ENCODE measurements around the gene PACS2.

DNA sequence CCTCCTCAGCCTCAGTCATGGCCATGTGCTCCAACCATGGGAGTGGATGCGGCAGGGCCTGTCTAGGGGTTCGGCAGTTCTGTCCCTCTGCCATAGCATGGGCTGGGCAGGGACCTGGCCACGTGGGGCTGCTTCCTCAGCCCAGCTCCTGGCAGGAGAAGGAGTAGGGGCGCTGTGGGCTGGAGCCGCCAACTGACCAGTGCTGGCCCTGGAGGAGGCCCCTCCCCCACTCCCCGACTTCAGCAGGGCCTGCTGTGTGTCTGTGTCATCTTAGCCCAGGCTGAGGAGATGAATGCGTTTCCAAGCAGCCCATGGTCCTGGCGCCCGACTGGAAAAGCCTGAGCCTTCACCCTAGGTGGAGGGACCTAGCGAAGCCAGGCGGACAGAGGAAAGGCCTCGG is 2.7 kb upstream of the PACS2 start:
- TF ChIP-seq, protein P1, sequence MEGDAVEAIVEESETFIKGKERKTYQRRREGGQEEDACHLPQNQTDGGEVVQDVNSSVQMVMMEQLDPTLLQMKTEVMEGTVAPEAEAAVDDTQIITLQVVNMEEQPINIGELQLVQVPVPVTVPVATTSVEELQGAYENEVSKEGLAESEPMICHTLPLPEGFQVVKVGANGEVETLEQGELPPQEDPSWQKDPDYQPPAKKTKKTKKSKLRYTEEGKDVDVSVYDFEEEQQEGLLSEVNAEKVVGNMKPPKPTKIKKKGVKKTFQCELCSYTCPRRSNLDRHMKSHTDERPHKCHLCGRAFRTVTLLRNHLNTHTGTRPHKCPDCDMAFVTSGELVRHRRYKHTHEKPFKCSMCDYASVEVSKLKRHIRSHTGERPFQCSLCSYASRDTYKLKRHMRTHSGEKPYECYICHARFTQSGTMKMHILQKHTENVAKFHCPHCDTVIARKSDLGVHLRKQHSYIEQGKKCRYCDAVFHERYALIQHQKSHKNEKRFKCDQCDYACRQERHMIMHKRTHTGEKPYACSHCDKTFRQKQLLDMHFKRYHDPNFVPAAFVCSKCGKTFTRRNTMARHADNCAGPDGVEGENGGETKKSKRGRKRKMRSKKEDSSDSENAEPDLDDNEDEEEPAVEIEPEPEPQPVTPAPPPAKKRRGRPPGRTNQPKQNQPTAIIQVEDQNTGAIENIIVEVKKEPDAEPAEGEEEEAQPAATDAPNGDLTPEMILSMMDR (IDR thresholded peaks at IDR 0.05): no peak
- TF ChIP-seq EZH2phosphoT487 (IDR thresholded peaks at IDR 0.05): no peak
- TF ChIP-seq EZH2 (IDR thresholded peaks at IDR 0.05): no peak
